Measurements from ENCODE around the gene SPATA3. TPM values are rescaled to one million over a fixed set of nuclear protein-coding genes. Genes with fewer than 3 reads are reported as not detected.

Gene SPATA3
- total and polyA plus RNA-seq, 2 of the 13 experiments (the other 11 are each of a cell fraction or from before 2014, with no cell fraction given): not detected

- no peak overlapping the region for H3K4me2 ChIP-seq (ENCODE audit: low read depth, low read length)
- TF ChIP-seq ZBTB2 (CRISPR knock-in tag; IDR thresholded peaks at IDR 0.05; ENCODE audit: low read depth) (no peak), CAMTA2 (CRISPR knock-in tag; IDR thresholded peaks at IDR 0.05; ENCODE audit: borderline replicate concordance) (no peak), TEF (CRISPR knock-in tag; IDR thresholded peaks at IDR 0.05) (no peak), RELA (CRISPR knock-in tag; IDR thresholded peaks at IDR 0.05) (no peak), FOSL2 (CRISPR knock-in tag; IDR thresholded peaks at IDR 0.05) (no peak), ZNF431 (CRISPR knock-in tag; IDR thresholded peaks at IDR 0.05; ENCODE audit: borderline replicate concordance, low read depth) (no peak), KLF13 (CRISPR knock-in tag; IDR thresholded peaks at IDR 0.05) (no peak), SNAPC2 (CRISPR knock-in tag; IDR thresholded peaks at IDR 0.05) (no peak), ZSCAN25 (CRISPR knock-in tag; IDR thresholded peaks at IDR 0.05) (no peak), ZNF557 (CRISPR knock-in tag; IDR thresholded peaks at IDR 0.05) (no peak), CEBPZ (IDR thresholded peaks at IDR 0.05; ENCODE audit: low read length) (no peak), ZNF652 (CRISPR knock-in tag; IDR thresholded peaks at IDR 0.05; ENCODE audit: borderline replicate concordance, low read depth) (no peak), MED8 (CRISPR knock-in tag; IDR thresholded peaks at IDR 0.05; ENCODE audit: insufficient replicate concordance) (no peak), LCORL (IDR thresholded peaks at IDR 0.05) (no peak), LCORL (CRISPR knock-in tag; IDR thresholded peaks at IDR 0.05) (no peak), ZNF30 (CRISPR knock-in tag; IDR thresholded peaks at IDR 0.05) (no peak), REXO4 (CRISPR knock-in tag; IDR thresholded peaks at IDR 0.05; ENCODE audit: borderline replicate concordance) (no peak), GLMP (CRISPR knock-in tag; IDR thresholded peaks at IDR 0.05; ENCODE audit: borderline replicate concordance) (no peak)
- POLR2A ChIA-PET: interaction anchor here (0.8 kb wide), 1 partner anchor 60 kb away, joined by 3 read pairs; no protein-coding TSS in a partner anchor
- 80% methylated on average over 24 of the region's 27 CpGs for WGBS (ENCODE audit: low lambda C conversion rate)
- BruUV-seq (replicated peaks): no TSS peak
- no peak overlapping the region for H3K9ac ChIP-seq (ENCODE audit: insufficient read depth, low read depth, low read length)
- DNase-seq (ENCODE audit: low spot score) (no peak), FAIRE-seq (no peak), ATAC-seq (no peak)
- CTCF ChIA-PET (ENCODE audit: low intra/inter-chr PET ratio, low total read pairs): no interaction called here
- no peak overlapping the region for H3K27ac ChIP-seq (ENCODE audit: extremely low read length, insufficient read depth, low read length)
- no peaks in the 10 kb centered on the region for H3K36me3 ChIP-seq (replicated peaks in 1 of 2; ENCODE audit: control insufficient read depth in 1 of 2, insufficient read depth in 2 of 2, low read length in 2 of 2)
- H3K4me1 ChIP-seq (ENCODE audit: insufficient read depth, low read length): peaks cover 29% of the 10 kb centered on the region
- H3K79me2 ChIP-seq (ENCODE audit: insufficient read depth, low read length): no peaks in the 10 kb centered on the region
- peaks cover 4 to 40% of the 10 kb centered on the region in 2 experiments; a peak in 3 of 5 replicates for H3K27me3 ChIP-seq (ENCODE audit: control insufficient read depth in 1 of 2, insufficient read depth in 2 of 2, low read length in 2 of 2)
- no peaks in the 10 kb centered on the region for H4K20me1 ChIP-seq (ENCODE audit: insufficient read depth, low read length)
- intact Hi-C loops (cut with micrococcal nuclease; ENCODE audit: unreplicated experiment) (no loop called here), in situ Hi-C loops (cut with HindIII; ENCODE audit: extremely low pct_ligation_motif_present, low pct_unique_long_range_greater_than_20kb) (no loop called here)
- no peaks in the 10 kb centered on the region for H3K9me3 ChIP-seq (ENCODE audit: low read length)
- H2AFZ ChIP-seq (ENCODE audit: low read length): no peak overlapping the region
- no peak overlapping the region for H3K4me3 ChIP-seq (replicated peaks in 1 of 3; ENCODE audit: insufficient read depth in 1 of 3, low read depth in 2 of 3, low read length in 3 of 3)
Observed at GRCh38 chr2:230990899-230991150, 5.1 kb upstream of the SPATA3 start.
